ENCODE results near the gene PKNOX2.

DNA sequence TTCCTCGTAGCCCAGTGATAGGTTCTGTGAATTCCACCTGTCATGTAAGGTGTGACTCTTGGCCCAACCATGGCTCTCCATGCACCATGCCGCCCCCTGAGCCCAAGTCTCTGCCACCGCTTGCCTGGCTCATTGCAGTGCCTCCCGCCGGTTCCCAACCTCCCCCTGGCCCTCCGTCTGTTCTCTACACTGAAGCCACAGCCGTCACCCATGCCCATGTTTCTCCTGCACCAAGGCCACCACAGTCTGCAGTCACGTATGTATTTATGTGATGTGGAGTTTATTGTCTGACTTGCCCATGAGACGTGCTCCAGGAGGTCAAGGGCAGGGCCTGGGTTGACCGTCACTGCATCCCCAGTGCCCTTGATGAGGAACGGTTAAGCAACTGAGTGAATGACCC is 35.9 kb downstream of the PKNOX2 start:
- TF ChIP-seq, protein P1, sequence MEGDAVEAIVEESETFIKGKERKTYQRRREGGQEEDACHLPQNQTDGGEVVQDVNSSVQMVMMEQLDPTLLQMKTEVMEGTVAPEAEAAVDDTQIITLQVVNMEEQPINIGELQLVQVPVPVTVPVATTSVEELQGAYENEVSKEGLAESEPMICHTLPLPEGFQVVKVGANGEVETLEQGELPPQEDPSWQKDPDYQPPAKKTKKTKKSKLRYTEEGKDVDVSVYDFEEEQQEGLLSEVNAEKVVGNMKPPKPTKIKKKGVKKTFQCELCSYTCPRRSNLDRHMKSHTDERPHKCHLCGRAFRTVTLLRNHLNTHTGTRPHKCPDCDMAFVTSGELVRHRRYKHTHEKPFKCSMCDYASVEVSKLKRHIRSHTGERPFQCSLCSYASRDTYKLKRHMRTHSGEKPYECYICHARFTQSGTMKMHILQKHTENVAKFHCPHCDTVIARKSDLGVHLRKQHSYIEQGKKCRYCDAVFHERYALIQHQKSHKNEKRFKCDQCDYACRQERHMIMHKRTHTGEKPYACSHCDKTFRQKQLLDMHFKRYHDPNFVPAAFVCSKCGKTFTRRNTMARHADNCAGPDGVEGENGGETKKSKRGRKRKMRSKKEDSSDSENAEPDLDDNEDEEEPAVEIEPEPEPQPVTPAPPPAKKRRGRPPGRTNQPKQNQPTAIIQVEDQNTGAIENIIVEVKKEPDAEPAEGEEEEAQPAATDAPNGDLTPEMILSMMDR (IDR thresholded peaks at IDR 0.05): no peak
- TF ChIP-seq EP300 (IDR thresholded peaks at IDR 0.05): no peak

Measured in esophagus muscularis mucosa (tissue), 3 donors.